Right renal cortex interstitium (tissue), 3 donors: Measurements from ENCODE around the gene MMRN1. TPM values are rescaled to one million over a fixed set of nuclear protein-coding genes. Genes with fewer than 3 reads are reported as not detected.

Experiments
- DNase-seq, 3 donors: peaks; one replicate each; pipeline ENCODE4 v3.0.0-alpha.2; 2013; ENCODE audit warnings: low read depth in 3 of 3, low spot score in 2 of 3
- polyA plus RNA-seq, 3 donors: library from polyadenylated mRNA; unstranded; fragments of 120-200 nt; gene quantifications; one replicate each; pipeline ENCODE4 v1.2.1, GENCODE V29; 2013; ENCODE audit not compliant: insufficient read length in 3 of 3

MMRN1 gene
- polyA plus RNA-seq, 3 donors: 2.1 to 3.1 (median 2.5) TPM

GRCh38 chr4:89906316-89906715 is 11.7 kb downstream of the MMRN1 start:
- no peak for DNase-seq

- no peak for DNase-seq
These were observed 12.3 kb downstream of the MMRN1 start for GRCh38 chr4:89906777-89907521.

- no peak for DNase-seq
These were observed 15.2 kb downstream of the MMRN1 start for GRCh38 chr4:89909889-89910288.

DNA sequence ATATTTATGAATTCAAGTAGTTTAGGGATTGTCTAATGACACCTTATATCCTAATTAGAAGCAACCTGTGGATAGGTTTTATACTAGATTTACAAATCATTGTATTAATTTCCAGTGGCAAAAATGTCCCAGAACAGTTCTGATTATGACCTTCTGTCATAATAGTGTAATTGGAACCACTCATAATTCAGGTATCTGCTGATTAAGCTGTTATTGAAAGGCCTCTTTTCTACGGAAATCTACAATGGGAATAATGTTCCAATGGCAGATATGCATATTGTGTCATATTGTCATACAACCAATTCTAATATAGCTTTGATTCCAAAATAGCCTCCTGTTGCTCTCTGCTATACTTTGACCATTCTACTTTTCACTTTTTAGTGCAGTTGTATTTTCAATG is 19.0 kb downstream of the MMRN1 start:
- DNase-seq: no peak

GRCh38 chr4:89914609-89915550 is 20.2 kb downstream of the MMRN1 start:
- DNase-seq: no peak

- DNase-seq: no peak
These were observed 21.3 kb downstream of the MMRN1 start for GRCh38 chr4:89915937-89916336.

GRCh38 chr4:89922848-89923416 is 28.3 kb downstream of the MMRN1 start:
- DNase-seq: no peak

DNA sequence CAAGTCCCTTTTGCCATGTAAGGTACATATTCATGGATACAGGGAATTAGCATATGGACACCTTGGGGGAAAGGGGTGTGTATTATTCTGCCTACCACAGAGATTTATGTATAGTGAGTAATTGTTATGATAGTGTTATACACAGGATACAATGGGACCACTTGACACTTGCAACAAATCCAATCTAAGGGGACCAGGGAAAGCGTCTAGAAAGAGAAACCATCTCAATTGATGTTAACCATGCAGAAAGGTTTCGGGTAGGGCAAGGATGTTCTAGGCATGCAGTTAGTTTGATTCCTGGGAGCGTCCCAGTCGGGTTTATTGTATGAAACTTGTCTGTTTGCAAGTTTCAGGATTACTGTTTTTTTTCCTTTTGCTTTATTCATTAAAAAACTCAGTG is 34.2 kb downstream of the MMRN1 start:
- DNase-seq: no peak

GRCh38 chr4:89929425-89930159 is 34.9 kb downstream of the MMRN1 start:
- DNase-seq: peak in 1 of 3 donors; percentile 27

DNA sequence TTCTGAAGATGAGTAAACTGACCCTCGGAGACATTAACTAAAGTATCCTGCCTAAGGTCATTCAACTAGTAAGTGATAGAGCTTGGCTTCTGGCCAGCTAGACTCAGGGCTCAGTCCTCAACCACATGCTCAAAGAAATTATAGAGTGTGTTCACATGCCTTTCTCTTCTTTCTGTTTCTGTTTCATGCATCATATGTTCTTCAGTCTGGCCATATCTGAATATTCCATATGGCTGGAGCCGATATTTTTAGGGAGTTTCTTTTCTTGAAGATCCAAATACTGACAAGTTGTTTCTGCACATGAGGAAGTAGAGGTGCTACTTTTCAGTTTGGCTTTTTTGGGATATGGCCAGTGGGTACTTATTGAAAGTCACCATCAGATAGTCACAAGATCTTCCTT is 44.9 kb downstream of the MMRN1 start:
- DNase-seq: no peak

- DNase-seq: no peak
These were observed 45.3 kb downstream of the MMRN1 start for GRCh38 chr4:89939994-89940393.

DNA sequence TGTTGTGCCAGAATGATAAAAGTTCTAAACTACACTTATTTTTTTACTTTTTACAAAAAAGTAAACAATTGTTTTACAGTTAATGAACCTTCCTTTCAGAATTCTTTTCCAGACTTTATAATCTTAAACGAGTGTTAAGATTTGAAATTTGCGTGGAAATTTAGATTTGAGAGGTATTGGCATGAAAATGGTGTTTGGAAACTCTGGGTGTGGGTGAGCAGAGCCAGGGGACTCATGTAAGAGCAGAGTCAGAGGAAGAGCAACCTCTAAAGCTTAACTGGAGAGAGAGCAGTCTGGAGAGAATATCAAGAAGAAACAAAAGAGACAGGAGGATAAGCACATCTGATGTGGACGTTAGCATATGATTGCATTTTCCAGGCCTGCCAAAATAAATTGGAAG is 48.2 kb downstream of the MMRN1 start:
- no peak for DNase-seq

GRCh38 chr4:89949782-89950387 is 55.2 kb downstream of the MMRN1 start:
- no peak for DNase-seq

- DNase-seq: no peak
These were observed 57.8 kb downstream of the MMRN1 start for GRCh38 chr4:89952458-89952857.

- DNase-seq: no peak
These were observed 60.4 kb downstream of the MMRN1 start for GRCh38 chr4:89954906-89955695.

- no peak for DNase-seq
These were observed 62.6 kb downstream of the MMRN1 start for GRCh38 chr4:89957046-89957926.

DNA sequence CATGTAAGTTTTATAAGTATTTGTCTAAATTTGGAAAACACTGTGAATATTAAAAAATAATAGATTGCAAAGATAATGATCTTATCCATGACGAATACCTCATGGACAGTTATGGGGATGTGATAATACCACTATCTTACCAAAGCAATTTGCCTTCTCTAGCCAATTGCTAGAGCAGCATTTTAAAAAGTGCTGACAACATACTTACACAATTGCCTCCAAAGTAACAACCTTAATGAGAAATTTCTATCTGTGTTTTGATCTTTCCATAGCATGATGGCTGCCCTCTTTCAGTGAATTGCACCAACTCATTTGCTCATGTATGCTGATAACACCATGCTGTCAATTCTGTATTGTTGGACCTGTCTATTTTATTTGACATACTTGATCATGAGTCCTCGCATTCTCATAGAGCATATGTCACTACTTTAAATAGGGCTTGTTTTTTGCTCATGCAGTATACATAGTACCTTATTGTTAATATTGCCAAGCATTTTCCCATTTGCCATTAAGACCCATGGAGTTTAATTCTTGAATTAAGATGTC is 87.2 kb downstream of the MMRN1 start:
- DNase-seq: no peak

DNA sequence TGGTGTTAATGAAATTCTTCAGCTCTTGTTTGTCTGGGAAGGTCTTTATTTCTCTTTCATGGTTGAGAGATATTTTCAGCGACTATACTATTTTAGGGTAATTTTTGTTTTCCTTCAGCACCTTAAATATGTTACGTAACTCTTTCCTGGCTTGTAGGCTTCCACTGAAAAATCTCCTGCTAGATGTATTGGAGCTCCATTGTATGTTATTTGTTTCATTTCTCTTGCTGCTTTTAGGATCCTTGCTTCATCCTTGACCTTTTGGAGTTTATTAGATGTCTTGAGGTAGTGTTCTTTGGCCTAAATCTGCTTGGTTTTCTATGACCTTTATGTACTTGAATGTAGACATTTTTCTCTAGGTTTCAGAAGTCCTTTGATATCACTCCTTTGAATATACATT is 93.6 kb downstream of the MMRN1 start:
- DNase-seq: no peak
